Stomach (tissue), 9 donors: ENCODE results near the gene CTSH. TPM values are rescaled to one million over a fixed set of nuclear protein-coding genes. Genes with fewer than 3 reads are reported as not detected.
A peak's percentile ranks its signal among the peaks of the same experiment; 100 is the strongest.

ENCODE experiments used
- DNase-seq, 2 donors: peaks; one replicate each; pipeline versions ENCODE4 v3.0.0 to v3.0.0-alpha.2; 2013 to 2019
- H3K27ac ChIP-seq, 5 donors: fragments of 200-600 bp in 4 of 5; sonication (generic) in 4 of 5; one replicate each; pipeline ENCODE4 v1.5.1; 2013 to 2019; ENCODE audit warnings: mild to moderate bottlenecking in 1 of 5, moderate library complexity in 1 of 5
- H3K27me3 ChIP-seq, 3 donors: fragments of 200-600 bp; sonication (generic); one replicate each; pipeline ENCODE4 v1.5.1; 2017 to 2019; ENCODE audit warnings: mixed run types in 1 of 3
- H3K36me3 ChIP-seq, 4 donors: fragments of 200-600 bp; sonication (generic); 1 replicate in 3 of 4; 2 replicates in 1 of 4; pipeline ENCODE4 v1.5.1; 2016 to 2019
- H3K4me1 ChIP-seq, 4 donors: fragments of 200-600 bp; sonication (generic); one replicate each; pipeline ENCODE4 v1.5.1; 2016 to 2019
- H3K4me3 ChIP-seq, 4 donors: fragments of 200-600 bp; sonication (generic) in 3 of 4; one replicate each; pipeline ENCODE4 v1.5.1; 2016 to 2019; ENCODE audit warnings: mild to moderate bottlenecking in 1 of 4
- H3K9me3 ChIP-seq, 4 donors: fragments of 200-600 bp; sonication (generic); one replicate each; pipeline ENCODE4 v1.5.1; 2016 to 2019
- EP300 ChIP-seq: sonication (generic); formaldehyde crosslinking; IDR thresholded peaks from one replicate; pipeline ENCODE4 v1.6.1; 2017; ENCODE audit warnings: antibody characterized with exemption
- POLR2A ChIP-seq, 4 donors: fragments of 450-650 bp; IDR thresholded peaks; one replicate each; pipeline ENCODE4 v1.6.1; 2016; ENCODE audit warnings: antibody characterized with exemption in 4 of 4, control low read depth in 2 of 4, mild to moderate bottlenecking in 1 of 4, moderate library complexity in 1 of 4
- POLR2AphosphoS5 ChIP-seq, 3 donors: sonication (generic); formaldehyde crosslinking; IDR thresholded peaks; one replicate each; pipeline ENCODE4 v1.6.1; 2016; ENCODE audit warnings: antibody characterized with exemption in 3 of 3
- WGBS, 5 donors: extraction: QIAGEN DNeasy Blood & Tissue Kit in 3 of 5; methylation state at CpG; one replicate each; pipeline versions ENCODE4 v1.1.5 to v1.1.7; 2013 to 2018; 5-methylcytosine and 5-hydroxymethylcytosine counted together
- intact Hi-C: fragments of 100-400 bp; cut with DNase I; formaldehyde crosslinking; loops from one replicate; pipeline ENCODE4 v1.15.1; 2023; ENCODE audit warnings: low total_unique reads
- polyA plus RNA-seq, 3 donors: library from polyadenylated mRNA; stranded (reverse); fragments of 200-250 nt; gene quantifications; one replicate each; pipeline ENCODE4 v1.2.3, GENCODE V29; 2013
- total RNA-seq, 5 donors: library from RNA; depleted of rRNA; stranded (reverse); fragments of >200 nt; gene quantifications; one replicate each; pipeline versions ENCODE4 v1.1.0 to v1.2.3, GENCODE V29; 2014 to 2016
- TF ChIP-seq, protein P1 (sequence below), 7 experiments: fragments of 450-650 bp in 4 of 7; fragments of 200-600 bp in 3 of 7; sonication (generic) in 3 of 7; IDR thresholded peaks; one replicate each; pipeline ENCODE4 v1.5.1; 2016 to 2019; ENCODE audit warnings: antibody characterized with exemption in 7 of 7, control low read depth in 2 of 7, mild to moderate bottlenecking in 1 of 7
- donor health status: healthy with polysubstance abuse.
- donor health status: Bipolar disorder and iron deficiency.
- donor health status: healthy.

The CTSH gene
- total and polyA plus RNA-seq, 8 donors = 79.3 to 386 (median 187) TPM

- Histone ChIP-seq H3K4me3 (no peak overlapping the region), H3K36me3 (peaks cover 31 to 95% (median 88%) of the 10 kb centered on the region in 4 donors), H3K9me3 (no peaks in the 10 kb centered on the region), H3K27ac (no peak overlapping the region), H3K4me1 (peaks cover 0 to 28% (median 7%) of the 10 kb centered on the region in 4 donors), H3K27me3 (no peaks in the 10 kb centered on the region)
- 76 to 86% (median 83%) methylated on average over 17 of the region's 17 CpGs for WGBS, 5 donors
- DNase-seq = no peak
- intact Hi-C loops = no loop called here
- TF ChIP-seq EP300 (no peak), POLR2AphosphoS5 (IDR thresholded peaks at IDR 0.05) (peak in 1 of 3 donors; percentile 2), POLR2A (IDR thresholded peaks at IDR 0.05) (no peak)
- TF ChIP-seq, protein P1, sequence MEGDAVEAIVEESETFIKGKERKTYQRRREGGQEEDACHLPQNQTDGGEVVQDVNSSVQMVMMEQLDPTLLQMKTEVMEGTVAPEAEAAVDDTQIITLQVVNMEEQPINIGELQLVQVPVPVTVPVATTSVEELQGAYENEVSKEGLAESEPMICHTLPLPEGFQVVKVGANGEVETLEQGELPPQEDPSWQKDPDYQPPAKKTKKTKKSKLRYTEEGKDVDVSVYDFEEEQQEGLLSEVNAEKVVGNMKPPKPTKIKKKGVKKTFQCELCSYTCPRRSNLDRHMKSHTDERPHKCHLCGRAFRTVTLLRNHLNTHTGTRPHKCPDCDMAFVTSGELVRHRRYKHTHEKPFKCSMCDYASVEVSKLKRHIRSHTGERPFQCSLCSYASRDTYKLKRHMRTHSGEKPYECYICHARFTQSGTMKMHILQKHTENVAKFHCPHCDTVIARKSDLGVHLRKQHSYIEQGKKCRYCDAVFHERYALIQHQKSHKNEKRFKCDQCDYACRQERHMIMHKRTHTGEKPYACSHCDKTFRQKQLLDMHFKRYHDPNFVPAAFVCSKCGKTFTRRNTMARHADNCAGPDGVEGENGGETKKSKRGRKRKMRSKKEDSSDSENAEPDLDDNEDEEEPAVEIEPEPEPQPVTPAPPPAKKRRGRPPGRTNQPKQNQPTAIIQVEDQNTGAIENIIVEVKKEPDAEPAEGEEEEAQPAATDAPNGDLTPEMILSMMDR (IDR thresholded peaks at IDR 0.05) = no peak
These were observed 17.6 kb downstream of the CTSH start for GRCh38 chr15:78927077-78927790.

DNA sequence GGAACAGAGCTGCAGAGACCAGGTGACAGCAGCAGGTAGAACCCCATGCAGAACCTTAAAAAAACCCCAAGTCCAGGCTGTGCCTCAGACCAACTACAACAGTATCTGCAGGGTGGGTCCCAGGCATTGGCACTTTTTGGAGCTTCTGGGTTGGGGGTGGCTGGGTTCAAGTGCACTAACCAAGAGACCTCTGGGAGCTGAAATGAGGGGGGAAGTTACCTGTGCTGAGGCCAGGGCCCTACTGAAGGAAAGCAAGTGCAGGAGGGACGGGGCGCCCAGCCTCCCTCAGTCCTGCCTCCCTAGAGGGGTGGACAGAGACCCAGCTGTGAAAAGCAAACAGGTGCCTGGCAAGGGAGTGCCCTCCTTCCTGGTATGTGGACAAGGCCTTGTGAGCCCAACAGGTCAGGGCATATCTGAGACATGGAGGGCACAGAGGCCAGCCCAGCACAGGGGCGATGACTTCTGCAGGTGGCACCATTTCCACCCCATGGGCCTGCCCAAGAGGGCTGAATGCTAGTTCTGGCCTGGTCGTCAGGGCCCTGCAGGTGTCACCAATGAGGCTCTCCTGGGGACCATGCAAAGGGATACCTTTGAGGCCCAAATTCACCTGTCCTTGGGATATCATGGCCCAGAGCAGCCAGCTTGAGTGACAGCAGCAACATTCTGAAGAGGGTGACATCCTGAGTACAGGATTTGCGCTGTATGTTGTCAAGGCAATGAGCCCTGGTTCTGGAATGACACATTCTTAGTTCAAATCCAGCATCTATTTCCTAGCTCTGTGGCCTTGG lies 18.7 kb downstream of the CTSH start:
- TF ChIP-seq, protein P1 (IDR thresholded peaks at IDR 0.05) = no peak
- no peak for TF ChIP-seq POLR2AphosphoS5 (IDR thresholded peaks at IDR 0.05)
- no peak for TF ChIP-seq POLR2A (IDR thresholded peaks at IDR 0.05)
- no peak for TF ChIP-seq EP300
- no peaks in the 10 kb centered on the region for H3K27me3 ChIP-seq
- 54 to 83% (median 64%) methylated on average over 4 to 5 of the region's 5 CpGs for WGBS, 5 donors
- H3K9me3 ChIP-seq = no peaks in the 10 kb centered on the region
- intact Hi-C loops = no loop called here
- no peak overlapping the region for H3K4me3 ChIP-seq
- H3K27ac ChIP-seq = no peak overlapping the region
- DNase-seq = no peak
- peaks cover 37 to 95% (median 89%) of the 10 kb centered on the region in 4 donors for H3K36me3 ChIP-seq
- peaks cover 0 to 20% (median 3%) of the 10 kb centered on the region in 4 donors for H3K4me1 ChIP-seq

GRCh38 chr15:78925076-78925624 lies 19.7 kb downstream of the CTSH start:
- DNase-seq = no peak
- WGBS, 5 donors = 73 to 86% (median 77%) methylated on average over 4 to 10 of the region's 10 CpGs
- Histone ChIP-seq H3K4me3 (no peak overlapping the region), H3K36me3 (peaks cover 40 to 99% (median 94%) of the 10 kb centered on the region in 4 donors), H3K9me3 (no peaks in the 10 kb centered on the region), H3K27me3 (no peaks in the 10 kb centered on the region), H3K27ac (no peak overlapping the region), H3K4me1 (peaks cover 0 to 13% (median 2%) of the 10 kb centered on the region in 4 donors)
- intact Hi-C loops = no loop called here
- no peak for TF ChIP-seq POLR2A (IDR thresholded peaks at IDR 0.05)
- TF ChIP-seq, protein P1 (IDR thresholded peaks at IDR 0.05) = no peak
- TF ChIP-seq POLR2AphosphoS5 (IDR thresholded peaks at IDR 0.05) = no peak
- no peak for TF ChIP-seq EP300
